Activated T-cell treated with anti-CD3 and anti-CD28 coated beads for 24 hours (primary cell): ENCODE results near the gene CYFIP1.

Experiments
- DNase-seq: peaks from one replicate; pipeline ENCODE4 v3.0.0-alpha.2; 2020; ENCODE audit warnings: low read depth

CYFIP1 gene

DNA sequence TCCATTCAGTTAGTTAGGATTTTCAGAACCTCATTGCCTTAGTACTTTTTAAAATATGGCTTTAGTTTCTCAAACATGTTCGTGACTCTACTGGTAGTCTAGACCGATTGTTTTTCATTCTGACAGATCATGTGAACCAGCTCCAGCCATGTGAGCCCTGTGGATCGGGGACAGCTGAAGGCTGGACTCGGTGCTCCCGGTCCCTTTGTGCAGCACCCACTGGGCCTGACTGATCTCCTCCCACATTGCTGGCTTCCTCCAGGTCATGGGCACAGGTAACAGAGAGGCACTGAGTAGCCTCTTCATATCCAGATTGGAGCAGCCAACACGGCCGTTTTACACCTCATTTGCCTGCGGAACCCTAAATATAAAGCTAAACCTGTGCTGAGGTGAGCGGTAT is 111.2 kb downstream of the CYFIP1 start:
- DNase-seq: no peak

DNA sequence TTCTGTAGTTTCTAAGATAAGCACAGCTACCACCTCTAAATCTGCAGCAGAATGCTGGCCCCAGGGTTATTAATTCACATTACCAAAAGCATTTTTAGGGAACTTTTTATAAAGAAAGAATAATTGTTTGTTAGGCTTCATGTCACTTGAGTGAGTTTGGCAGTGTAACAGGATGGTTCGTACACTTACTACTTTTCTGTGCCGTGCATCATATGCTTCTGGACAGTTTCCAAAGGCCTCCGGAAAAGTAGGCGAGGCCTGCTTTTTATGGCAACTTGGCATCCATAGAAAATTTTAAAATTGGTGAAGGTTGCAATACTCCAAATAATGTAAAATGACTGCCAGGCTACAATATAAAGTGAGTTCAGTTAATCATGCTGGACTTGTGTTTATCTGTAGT is 111.7 kb downstream of the CYFIP1 start:
- DNase-seq: no peak

DNA sequence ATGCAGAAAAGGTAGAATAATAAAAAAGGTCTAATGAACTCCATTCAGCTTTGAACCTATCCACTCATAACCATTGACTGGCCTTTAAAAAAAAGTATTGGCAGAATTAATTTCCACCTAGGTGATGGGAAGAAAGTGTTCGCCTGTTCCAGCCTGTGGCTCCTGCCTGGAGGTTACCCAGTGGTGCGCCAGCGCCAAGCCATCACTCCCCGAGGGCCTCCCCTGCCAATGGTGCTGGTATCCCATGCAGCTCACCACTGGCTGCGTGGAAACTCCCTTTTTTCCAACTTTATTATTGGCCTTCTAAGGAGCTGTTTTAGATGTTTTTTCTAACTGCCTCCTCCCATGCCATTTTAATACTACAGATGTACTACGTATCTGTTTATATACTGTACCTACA is 112.3 kb downstream of the CYFIP1 start:
- no peak for DNase-seq

DNA sequence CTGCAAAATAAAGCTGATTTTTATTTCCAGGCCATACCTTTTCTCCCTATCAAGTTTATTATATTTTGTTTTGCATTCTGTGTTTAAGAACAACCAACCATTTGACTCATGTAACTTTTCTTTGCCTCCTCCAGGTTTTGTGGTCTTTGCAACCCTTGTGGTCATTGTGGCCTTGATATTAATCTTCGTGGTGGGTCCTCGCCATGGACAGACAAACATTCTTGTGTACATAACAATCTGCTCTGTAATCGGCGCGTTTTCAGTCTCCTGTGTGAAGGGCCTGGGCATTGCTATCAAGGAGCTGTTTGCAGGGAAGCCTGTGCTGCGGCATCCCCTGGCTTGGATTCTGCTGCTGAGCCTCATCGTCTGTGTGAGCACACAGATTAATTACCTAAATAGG is 114.1 kb downstream of the CYFIP1 start:
- no peak for DNase-seq

DNA sequence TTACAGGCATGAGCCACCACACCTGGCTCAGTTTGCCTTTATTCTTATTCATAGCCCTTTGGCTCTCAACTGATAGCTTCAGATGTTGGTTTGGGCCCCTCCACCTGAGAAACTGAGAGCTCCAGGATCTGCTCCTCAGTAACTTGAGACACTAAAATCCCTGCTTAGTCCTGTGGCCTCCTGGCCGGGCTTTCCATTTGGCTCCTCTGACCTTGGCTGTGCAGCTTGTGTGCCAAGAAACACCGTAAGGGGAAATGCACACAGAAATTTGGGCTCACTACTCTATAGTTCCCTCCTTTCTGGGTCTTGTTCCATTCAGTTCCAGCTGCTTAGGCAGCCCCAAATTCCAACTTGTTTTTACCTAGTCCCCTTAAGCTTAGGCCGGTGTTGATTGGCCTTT is 116.8 kb downstream of the CYFIP1 start:
- no peak for DNase-seq

DNA sequence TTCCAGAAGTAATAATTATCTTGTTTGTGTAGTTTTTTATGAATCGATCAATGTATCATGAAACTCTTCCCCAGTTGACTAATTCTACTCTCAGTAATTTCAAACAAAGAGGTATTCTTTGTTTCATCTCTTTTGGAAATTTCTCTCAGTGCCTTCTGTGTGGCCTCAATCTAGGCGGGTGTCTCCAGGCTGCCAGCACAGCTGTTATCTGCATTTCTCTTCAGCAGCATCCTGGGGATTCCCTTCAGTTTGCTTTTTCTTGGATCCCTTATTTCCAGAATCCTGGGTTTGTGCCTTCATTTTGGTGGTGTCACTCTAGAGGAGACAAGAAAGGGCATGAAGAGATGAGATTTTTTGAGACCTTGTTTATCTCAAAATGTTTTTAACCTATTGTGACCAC is 119.0 kb downstream of the CYFIP1 start:
- DNase-seq: no peak

DNA sequence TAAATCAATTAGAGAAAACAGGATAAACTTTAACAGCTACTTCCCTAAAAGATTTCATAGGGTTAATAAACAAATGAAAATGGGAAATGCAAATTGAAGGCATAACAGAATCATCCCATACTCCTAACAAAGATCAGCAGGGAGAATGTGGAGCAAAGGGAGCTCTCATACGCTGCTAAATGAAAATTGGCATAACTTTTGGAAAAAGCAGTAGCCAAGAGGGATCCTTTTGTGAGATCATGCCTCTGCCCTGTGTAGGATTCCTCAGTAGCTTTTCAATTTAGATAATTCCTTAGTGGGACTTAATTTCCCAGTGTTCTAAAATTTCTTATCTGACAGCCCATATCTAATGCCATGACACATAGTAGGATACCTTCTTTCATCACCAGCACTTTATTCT is 123.5 kb downstream of the CYFIP1 start:
- no peak for DNase-seq

DNA sequence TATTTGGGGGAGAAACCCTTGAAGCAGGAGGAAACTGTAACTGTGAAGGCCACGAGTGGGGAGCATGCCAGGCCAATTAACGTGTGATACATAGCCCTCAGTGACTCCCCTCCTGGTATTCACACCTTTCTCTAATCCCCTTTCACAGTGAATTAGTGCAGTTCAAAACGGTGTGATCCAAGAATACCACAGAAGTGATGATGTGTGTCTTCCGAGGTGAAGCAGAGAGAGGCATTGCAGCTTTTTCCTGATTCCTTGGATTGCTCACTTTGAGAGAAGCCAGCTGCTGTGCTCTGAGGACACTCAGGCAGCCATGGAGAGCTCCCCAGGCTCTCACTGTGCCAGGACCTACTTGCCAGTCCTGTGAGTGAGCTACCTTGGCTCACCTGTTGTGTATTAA is 124.4 kb downstream of the CYFIP1 start:
- DNase-seq: no peak

DNA sequence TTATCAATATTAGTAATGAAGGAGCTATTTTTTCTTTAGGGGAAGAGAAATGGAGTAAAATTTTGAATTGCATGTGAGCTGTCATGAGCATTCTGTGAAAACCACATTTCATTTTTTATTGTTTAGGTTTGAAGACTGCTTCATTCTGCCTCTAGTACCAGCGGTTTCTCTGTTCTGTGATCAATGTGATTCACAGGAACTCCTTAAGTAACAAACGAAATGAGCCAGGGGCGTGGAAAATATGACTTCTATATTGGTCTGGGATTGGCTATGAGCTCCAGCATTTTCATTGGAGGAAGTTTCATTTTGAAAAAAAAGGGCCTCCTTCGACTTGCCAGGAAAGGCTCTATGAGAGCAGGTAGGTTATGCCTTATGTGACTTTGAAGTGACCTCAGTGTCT is 128.7 kb downstream of the CYFIP1 start:
- DNase-seq: no peak

DNA sequence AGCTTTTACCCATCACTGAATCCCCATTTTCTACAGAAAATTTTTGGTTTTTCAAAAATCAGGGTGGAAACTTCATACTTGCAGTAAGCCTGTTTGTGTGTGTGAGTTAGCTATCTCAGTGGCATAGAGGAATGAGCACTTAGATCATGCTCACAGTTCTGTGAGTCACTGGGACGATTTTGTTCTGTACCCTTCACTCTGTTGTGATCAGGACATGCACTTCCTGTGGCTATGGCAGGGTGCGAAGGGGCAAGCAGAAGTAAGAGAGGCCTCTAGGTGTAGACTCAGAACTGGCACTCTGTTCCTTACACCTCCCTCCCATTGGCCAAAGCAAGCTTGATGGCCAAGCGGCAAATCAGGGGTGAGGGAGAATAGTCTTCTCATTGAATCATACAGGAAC is 130.1 kb downstream of the CYFIP1 start:
- no peak for DNase-seq

DNA sequence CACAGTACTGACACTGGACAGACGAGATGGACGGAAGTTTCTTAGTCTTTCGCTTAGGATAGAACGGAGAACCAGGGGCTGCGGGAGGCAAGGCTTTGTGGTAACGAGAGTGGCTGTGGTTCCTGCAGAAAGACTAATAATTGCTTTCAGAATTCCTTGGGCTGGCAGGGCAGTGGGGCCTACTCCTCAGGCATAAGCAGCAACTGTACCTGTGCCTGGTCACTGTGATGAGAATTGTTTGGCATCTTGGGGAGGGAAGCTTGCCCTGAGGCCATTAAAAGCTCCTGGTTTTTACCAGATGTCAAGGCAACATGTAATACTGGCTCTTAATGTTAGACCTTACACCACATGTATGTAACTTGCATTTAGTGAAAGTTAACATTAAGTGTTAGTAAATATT is 134.1 kb downstream of the CYFIP1 start:
- DNase-seq: no peak

DNA sequence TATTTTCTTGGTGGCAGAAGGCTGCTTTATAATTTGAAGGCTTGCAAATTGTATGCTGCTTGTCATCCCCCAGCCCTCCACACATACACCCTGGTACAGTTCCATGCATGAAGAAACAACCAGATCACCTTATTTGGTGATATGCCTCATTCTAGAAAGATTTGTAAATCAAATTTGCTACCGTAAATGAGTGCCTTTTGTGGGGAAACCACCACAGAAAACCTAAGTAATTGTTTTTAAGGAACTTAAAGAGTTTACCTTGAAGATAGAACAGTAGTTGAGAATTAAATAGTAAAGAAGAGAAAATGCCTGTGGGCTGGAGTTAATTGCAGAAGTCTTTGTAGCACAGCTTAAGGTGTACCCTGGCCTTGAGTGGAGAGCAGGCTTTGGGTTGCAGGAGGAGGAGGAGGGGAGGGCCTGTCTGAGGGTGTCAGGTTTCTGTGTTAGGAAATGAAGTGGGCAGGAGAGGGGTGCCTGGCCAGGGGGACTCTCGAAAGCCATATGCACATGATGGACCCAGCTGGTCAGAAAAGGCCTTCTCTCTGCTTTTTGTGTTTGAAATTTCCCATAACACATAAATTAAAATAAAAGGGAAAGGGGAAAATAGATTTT is 134.8 kb downstream of the CYFIP1 start:
- DNase-seq: no peak

DNA sequence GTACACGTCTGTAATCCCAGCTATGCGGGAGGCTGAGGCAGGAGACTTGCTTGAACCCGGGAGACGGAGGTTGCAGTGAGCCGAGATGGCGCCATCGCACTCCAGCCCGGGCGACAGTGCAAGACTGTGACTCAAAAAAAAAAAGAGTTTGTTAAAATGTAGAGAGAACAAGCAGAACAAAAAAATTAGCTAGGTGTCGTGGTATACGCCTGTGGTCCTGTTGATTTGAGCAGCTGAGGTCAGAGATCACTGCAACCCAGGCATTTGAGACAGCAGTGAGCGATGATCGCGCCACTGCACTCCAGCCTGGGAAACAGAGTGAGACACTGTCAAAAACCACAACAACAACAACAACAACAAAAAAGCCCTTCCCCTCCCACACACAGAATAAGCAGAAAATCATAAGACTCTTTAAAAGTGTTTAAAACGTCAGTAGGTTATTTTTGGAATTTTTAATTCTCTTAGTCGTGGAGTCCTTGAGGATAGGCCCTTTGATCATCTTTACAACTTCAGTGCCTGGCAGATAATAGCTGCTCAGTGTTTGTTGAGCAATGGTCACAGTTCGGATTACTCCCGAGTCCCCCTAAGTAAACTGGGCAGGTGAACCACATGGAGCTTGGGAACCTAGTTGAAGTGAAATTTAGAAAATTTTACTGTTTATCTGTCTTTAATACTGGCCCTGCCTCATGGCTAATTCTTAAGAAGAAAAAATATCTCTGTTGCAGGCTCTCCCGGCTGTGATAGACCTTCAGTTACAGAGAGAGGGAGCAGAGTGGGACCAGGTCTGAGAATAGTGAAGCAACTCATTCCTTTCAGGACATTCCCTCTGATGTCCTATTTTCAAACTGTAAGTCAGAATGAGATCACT is 135.5 kb downstream of the CYFIP1 start:
- DNase-seq: no peak

DNA sequence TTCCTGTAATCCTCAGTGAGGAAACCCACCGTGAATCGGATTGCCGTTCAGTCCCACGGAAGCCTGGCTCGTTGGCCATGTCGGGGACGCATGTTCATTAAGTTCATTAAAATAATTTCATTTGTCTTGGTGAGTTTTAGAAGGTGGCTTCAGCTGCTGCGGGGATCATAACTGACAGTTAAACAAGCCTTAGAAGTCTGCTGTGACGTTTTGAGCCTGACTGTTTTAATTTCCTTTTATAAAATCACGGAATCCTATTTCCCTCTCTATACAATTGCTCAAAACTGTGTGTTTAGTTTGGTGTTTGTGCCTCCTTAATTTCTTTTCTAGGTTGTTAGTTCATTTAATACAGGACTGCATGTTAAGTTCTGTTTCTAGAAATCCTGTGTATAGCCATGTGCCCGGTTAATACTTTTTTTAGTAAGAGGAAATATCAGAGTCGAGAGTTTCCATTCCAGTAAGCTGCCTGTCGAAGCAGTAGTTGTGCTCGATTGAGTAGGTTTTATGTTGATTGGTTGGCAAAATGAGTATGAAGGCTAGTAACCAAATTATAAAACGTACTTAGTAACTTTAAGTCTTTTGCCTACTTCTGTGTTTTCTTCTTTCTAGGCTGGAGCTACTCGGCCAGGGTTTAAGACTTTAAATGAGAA is 141.0 kb downstream of the CYFIP1 start:
- no peak for DNase-seq

DNA sequence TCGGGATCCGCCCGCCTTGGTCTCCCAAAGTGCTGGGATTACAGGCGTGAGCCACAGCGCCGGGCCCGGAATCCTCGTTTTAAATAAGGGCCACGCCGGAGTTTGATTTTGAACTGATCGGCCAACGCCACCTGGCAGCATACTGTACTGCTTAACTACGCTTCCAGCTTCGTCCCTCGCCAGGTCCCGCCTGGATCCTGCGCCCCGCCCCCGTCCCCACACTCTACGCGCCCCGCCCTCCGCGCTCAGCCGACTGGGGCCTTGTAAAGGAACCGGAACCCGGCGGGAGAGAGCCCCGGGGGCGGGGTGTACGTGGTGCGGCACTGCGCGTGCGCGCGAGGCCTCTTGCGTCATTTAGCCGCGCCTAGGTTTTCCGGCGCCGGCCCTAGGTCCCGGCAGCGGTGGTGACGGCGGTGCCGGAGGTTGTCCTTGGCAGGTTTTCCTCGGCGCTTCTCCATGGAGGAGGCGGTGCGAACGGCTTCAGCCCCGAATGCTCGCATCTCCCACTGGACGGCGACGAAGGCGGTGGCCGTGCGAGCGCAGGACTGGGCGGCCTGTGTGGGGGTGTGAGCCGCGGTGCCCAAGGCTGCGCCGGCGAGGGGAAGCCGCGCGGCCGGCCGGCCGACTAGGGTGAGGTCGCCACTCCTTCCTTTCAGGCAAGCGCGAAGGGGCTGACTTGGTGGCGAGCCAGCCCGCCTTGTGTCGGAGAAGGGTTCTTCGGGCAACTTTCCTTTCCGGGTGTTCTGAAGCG is 141.7 kb downstream of the CYFIP1 start, which contains the start of gene NIPA2:
NIPA2 (plus strand) TSS at position 375 of the 751 bp plus-strand sequence. CDS start 13,066 bp downstream, outside the sequence.
- DNase-seq: peak; percentile 99

DNA sequence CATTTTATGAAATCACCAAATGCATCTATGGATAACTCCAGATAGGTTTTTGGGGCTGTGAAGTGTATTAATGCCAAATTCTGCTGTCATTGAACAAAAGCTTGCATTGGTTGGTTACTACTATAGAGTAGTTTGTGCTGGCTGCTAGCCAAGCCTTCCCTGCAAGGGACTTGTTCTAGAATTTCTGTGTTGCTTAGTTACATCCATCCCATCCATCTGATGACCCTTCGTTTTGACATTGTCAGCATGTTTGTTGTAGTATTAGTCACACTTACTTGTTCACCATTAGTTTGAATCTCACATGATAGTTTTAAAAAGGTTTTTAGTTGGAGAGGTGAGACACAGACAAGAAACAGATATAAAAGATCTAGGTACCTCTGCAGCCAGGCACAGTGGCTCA is 148.7 kb downstream of the CYFIP1 start:
- DNase-seq: no peak

DNA sequence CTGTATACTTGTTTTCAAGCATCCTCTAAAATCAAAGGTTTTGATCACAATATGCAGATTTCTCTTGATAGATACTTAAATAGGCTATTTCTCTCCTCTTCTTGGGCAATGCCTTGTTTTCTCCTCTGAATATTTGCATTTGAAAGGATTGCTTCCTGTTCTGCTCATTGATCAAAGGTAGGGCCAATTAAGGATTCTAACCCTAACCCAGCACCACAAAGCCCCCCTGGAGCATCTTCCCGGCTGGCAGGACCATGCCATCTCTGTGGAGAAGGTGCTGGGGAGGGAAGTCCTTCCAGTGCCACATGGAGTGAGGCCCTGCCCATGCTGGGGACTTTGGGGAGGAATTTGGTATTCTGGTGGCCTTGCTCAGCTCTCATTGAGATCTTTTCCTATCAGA is 153.0 kb downstream of the CYFIP1 start:
- DNase-seq: no peak

DNA sequence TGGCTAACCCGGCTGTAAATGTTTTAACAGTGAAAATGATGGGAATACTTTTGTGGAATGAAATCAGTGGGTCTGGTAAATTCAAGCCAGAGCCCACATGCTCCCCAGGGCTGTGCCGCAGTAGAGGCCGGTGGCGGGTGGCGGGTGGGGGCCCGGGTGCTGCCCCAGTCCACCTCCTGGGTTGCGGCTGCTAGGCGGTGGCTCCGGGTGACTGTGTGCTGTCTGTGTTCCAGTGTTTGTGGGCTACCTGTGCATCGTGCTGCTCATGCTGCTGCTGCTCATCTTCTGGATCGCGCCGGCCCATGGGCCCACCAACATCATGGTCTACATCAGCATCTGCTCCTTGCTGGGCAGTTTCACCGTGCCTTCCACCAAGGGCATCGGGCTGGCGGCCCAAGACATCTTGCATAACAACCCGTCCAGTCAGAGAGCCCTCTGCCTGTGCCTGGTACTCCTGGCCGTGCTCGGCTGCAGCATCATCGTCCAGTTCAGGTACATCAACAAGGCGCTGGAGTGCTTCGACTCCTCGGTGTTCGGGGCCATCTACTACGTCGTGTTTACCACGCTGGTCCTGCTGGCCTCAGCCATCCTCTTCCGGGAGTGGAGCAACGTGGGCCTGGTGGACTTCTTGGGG is 156.6 kb downstream of the CYFIP1 start:
- DNase-seq: no peak

DNA sequence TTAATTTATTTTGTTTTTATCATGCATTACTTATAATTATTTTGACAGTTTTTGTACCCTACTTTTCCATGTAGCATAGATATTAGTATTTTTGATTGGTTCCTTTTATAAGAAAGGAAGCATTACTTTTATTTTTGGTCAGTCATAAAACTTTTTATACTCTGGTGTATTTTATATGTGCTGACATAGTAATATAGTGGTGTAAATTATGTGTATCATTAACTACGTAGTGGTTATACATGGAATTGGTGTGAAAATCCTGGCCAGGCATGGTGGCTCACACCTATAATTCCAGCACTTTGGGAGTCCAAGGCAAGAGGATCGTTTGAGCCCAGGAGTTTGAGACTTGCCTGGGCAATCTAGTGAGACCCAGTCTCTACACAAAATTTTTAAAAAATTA is 160.5 kb downstream of the CYFIP1 start:
- no peak for DNase-seq
